KMS-11 (cell line): Measurements from ENCODE around the gene LLGL1.

ENCODE experiments used
- H2AFZ ChIP-seq: fragments of 200-600 bp; sonication (generic); 2 replicates; pipeline ENCODE4 v1.6.1; 2016; ENCODE audit warnings: antibody characterized with exemption, mixed run types, low read depth
- H3K27ac ChIP-seq: fragments of 200-600 bp; sonication (generic); 2 replicates; pipeline ENCODE4 v1.6.1; 2016; ENCODE audit warnings: mild to moderate bottlenecking, mixed run types
- H3K27me3 ChIP-seq: fragments of 200-600 bp; sonication (generic); 2 replicates; pipeline ENCODE4 v1.6.1; 2017; ENCODE audit warnings: mild to moderate bottlenecking, low read depth, mixed run types, moderate library complexity; ENCODE audit not compliant: insufficient read depth
- H3K36me3 ChIP-seq: fragments of 200-600 bp; sonication (generic); 2 replicates; pipeline ENCODE4 v1.6.1; 2017; ENCODE audit warnings: mild to moderate bottlenecking, mixed run types; ENCODE audit not compliant: insufficient read depth
- H3K4me1 ChIP-seq: fragments of 200-600 bp; sonication (generic); 2 replicates; pipeline ENCODE4 v1.6.1; 2016; ENCODE audit warnings: mild to moderate bottlenecking, low read depth, mixed run types; ENCODE audit not compliant: poor library complexity, severe bottlenecking
- H3K4me2 ChIP-seq: fragments of 200-600 bp; sonication (generic); 2 replicates; pipeline ENCODE4 v1.7.0; 2016; ENCODE audit warnings: mild to moderate bottlenecking, mixed run types
- H3K4me3 ChIP-seq: fragments of 200-600 bp; sonication (generic); IDR thresholded peaks from 2 replicates; pipeline ENCODE4 v1.6.1; 2017; ENCODE audit warnings: low read depth, low read length, mixed read lengths; ENCODE audit not compliant: insufficient read depth
- H3K79me2 ChIP-seq: fragments of 200-600 bp; sonication (generic); 2 replicates; pipeline ENCODE4 v1.6.1; 2016; ENCODE audit warnings: low read depth, mixed run types; ENCODE audit not compliant: insufficient read depth
- H3K9ac ChIP-seq: fragments of 200-600 bp; sonication (generic); 2 replicates; pipeline ENCODE4 v1.6.1; 2016; ENCODE audit warnings: mild to moderate bottlenecking, mixed run types
- H4K20me1 ChIP-seq: fragments of 200-600 bp; sonication (generic); 2 replicates; pipeline ENCODE4 v1.6.1; 2016; ENCODE audit warnings: mild to moderate bottlenecking, mixed run types; ENCODE audit not compliant: insufficient read depth
- TF ChIP-seq, protein P1 (sequence below): fragments of 200-600 bp; sonication (generic); conservative IDR thresholded peaks from 2 replicates; pipeline ENCODE4 v1.6.1; 2017; ENCODE audit warnings: low read depth, mild to moderate bottlenecking, antibody characterized with exemption, low read length, moderate library complexity, mixed read lengths

LLGL1 gene

DNA sequence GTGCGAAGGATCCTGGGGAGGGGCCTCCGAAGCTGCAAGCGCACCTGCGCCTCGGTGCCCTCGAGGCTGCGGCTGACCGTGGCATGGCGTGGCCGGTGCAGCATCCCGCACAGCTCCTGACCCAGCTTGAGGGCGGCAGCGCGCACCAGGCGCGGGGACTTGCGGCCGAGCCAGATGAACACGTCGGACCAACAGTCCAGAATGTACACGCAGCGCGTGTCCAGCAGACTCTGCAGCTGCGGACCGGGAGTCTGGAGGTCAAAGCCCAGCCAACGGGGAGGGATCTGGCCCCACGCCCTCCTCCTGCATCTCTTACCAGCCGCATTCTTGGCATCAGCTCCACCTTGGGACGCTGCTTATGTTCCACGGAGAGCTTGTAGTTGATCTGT is 22.2 kb downstream of the LLGL1 start:
- Histone ChIP-seq H3K4me2 (no peak overlapping the region), H4K20me1 (no peaks in the 10 kb centered on the region), H3K27me3 (no peaks in the 10 kb centered on the region), H3K9ac (no peak overlapping the region), H2AFZ (no peak overlapping the region), H3K27ac (no peak overlapping the region), H3K36me3 (no peaks in the 10 kb centered on the region), H3K79me2 (no peaks in the 10 kb centered on the region), H3K4me3 (no peak overlapping the region), H3K4me1 (no peaks in the 10 kb centered on the region)
- TF ChIP-seq, protein P1, sequence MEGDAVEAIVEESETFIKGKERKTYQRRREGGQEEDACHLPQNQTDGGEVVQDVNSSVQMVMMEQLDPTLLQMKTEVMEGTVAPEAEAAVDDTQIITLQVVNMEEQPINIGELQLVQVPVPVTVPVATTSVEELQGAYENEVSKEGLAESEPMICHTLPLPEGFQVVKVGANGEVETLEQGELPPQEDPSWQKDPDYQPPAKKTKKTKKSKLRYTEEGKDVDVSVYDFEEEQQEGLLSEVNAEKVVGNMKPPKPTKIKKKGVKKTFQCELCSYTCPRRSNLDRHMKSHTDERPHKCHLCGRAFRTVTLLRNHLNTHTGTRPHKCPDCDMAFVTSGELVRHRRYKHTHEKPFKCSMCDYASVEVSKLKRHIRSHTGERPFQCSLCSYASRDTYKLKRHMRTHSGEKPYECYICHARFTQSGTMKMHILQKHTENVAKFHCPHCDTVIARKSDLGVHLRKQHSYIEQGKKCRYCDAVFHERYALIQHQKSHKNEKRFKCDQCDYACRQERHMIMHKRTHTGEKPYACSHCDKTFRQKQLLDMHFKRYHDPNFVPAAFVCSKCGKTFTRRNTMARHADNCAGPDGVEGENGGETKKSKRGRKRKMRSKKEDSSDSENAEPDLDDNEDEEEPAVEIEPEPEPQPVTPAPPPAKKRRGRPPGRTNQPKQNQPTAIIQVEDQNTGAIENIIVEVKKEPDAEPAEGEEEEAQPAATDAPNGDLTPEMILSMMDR, result no peak

DNA sequence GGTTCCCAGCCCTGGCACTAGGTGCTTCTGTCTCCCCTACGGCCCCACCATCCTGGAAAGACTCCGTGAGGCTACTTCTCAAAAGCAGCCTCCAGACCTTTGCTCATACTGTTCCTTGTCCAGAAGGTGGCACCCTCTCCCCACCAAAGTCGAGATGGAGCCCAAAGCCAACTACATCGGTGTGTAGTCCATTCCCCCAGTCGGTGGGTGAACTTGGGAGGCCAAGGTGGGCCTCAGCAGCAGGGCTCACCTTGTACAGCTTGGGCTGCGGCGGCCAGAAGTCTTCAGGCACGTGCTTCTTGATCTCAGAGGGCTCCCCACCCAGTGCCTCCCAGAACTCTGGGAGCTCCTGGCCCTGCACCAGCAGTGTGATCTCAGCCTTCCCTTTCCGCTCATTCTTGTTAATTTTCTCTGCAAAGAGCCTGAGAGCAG is 22.9 kb downstream of the LLGL1 start:
- TF ChIP-seq, protein P1, result peak; percentile 65
- no peak overlapping the region for H3K27ac ChIP-seq
- no peak overlapping the region for H2AFZ ChIP-seq
- H3K4me1 ChIP-seq, result no peaks in the 10 kb centered on the region
- no peaks in the 10 kb centered on the region for H3K27me3 ChIP-seq
- no peak overlapping the region for H3K4me2 ChIP-seq
- no peak overlapping the region for H3K9ac ChIP-seq
- no peaks in the 10 kb centered on the region for H3K79me2 ChIP-seq
- no peak overlapping the region for H3K4me3 ChIP-seq
- H3K36me3 ChIP-seq, result no peaks in the 10 kb centered on the region
- H4K20me1 ChIP-seq, result no peaks in the 10 kb centered on the region

DNA sequence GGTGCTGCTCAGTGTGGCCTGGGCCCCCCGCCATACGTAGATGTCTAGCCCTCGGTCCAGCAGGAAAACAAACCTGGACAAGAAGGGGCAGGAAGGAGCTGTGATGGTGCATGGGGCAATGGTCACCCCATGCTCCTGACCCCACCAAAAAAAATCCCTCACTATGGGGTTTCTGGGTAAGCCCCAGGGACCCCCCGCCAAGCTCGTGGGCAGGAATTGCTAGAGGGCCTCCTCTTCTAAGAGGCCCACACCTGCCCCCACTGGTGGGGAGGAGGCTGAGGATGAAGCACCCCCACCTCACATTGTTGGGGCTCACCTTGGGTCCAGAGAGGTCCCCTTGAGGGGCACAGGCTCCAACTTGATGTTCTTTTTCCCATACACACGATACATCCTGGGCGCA is 23.4 kb downstream of the LLGL1 start:
- TF ChIP-seq, protein P1, result no peak
- Histone ChIP-seq H3K9ac (no peak overlapping the region), H3K36me3 (no peaks in the 10 kb centered on the region), H3K4me1 (no peaks in the 10 kb centered on the region), H3K27ac (no peak overlapping the region), H3K79me2 (no peaks in the 10 kb centered on the region), H3K4me2 (no peak overlapping the region), H3K27me3 (no peaks in the 10 kb centered on the region), H3K4me3 (no peak overlapping the region), H4K20me1 (no peaks in the 10 kb centered on the region), H2AFZ (no peak overlapping the region)

DNA sequence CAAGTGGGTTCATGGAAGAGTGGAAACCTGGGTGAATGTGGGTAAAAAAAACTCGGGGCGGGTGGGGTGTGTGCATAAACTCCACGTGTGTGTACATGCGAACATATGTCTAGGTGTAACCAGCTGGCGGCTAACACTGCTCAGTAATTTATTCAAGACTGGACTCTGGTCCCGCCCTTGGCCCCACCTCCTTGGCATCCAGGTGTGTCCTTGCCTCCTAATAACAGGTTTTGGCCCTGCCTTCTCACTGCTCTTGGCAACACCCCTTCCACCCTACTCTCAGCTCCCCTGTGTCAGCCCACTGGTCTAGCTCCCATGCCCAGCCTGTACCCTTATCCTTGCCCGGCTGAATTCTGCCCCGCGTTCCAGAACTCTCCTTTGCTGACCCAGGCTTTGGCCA is 24.8 kb downstream of the LLGL1 start:
- no peaks in the 10 kb centered on the region for H3K36me3 ChIP-seq
- no peak overlapping the region for H3K27ac ChIP-seq
- H3K4me2 ChIP-seq, result no peak overlapping the region
- H3K4me3 ChIP-seq, result no peak overlapping the region
- no peak overlapping the region for H2AFZ ChIP-seq
- no peaks in the 10 kb centered on the region for H3K4me1 ChIP-seq
- H3K27me3 ChIP-seq, result no peaks in the 10 kb centered on the region
- no peaks in the 10 kb centered on the region for H3K79me2 ChIP-seq
- H3K9ac ChIP-seq, result no peak overlapping the region
- TF ChIP-seq, protein P1, result no peak
- no peaks in the 10 kb centered on the region for H4K20me1 ChIP-seq
